HS-5 (cell line): ENCODE measurements around the gene LRRIQ4.

ENCODE experiments used
- DNase-seq: peaks from one replicate; pipeline ENCODE4 v3.0.0-alpha.2; 2012; ENCODE audit warnings: low read depth

LRRIQ4 gene

GRCh38 chr3:169812332-169813235 lies at the start of gene LRRIQ4, which contains the start of gene LRRC34:
Gene LRRIQ4 (plus strand): TSS chr3:169812870. CDS start chr3:169821922, 9,052 bp downstream.
Gene LRRC34 (minus strand): TSS chr3:169812904. CDS start chr3:169812548, 356 bp downstream.
- peak; percentile 74 for DNase-seq

GRCh38 chr3:169764312-169764881 lies 48.3 kb upstream of the LRRIQ4 start:
- DNase-seq = no peak

DNA sequence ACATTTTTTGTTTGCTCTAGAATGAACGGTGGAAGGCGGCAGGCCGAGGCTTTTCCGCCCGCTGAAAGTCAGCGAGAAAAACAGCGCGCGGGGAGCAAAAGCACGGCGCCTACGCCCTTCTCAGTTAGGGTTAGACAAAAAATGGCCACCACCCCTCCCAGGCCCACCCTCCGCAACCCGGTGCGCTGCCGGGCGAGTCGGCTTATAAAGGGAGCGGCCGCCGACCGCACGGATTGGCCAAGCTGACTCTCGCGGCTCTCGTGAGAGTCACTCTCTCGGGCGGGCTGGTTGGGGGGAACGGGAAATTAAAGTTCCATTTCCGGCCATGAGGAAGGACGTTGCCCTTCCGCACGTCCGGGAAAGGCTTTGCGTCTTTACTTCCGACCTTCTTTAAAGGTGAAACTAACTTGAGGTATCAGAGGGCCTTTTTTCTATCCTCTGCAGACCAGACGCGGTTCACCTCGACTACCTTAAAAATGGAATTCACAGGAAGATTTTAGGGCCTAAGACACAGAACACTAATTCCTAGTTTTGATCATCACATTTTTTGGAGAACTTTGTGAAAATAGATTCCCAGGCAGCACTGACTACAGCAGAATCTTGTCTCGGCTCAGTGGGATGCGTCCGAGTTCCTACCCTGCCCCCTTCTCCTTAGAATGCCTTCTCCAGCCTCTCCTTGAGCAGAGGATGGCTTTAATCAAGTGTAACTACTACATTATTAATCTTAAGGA lies 47.6 kb upstream of the LRRIQ4 start, which contains the start of gene TERC:
TSS of gene TERC (minus strand) at position 179 of the 731 bp plus-strand sequence.
- peak; percentile 88 for DNase-seq

- DNase-seq = no peak
Measured at GRCh38 chr3:169769287-169770181, 43.1 kb upstream of the LRRIQ4 start, which contains the start of gene ACTRT3. Gene ACTRT3 (minus strand): TSS chr3:169769561. CDS start chr3:169769520, 41 bp downstream.

GRCh38 chr3:169771497-169772304 lies 41.0 kb upstream of the LRRIQ4 start:
- DNase-seq = peak; percentile 86

- peak; percentile 81 for DNase-seq
Measured at GRCh38 chr3:169772305-169772896, 40.3 kb upstream of the LRRIQ4 start.

DNA sequence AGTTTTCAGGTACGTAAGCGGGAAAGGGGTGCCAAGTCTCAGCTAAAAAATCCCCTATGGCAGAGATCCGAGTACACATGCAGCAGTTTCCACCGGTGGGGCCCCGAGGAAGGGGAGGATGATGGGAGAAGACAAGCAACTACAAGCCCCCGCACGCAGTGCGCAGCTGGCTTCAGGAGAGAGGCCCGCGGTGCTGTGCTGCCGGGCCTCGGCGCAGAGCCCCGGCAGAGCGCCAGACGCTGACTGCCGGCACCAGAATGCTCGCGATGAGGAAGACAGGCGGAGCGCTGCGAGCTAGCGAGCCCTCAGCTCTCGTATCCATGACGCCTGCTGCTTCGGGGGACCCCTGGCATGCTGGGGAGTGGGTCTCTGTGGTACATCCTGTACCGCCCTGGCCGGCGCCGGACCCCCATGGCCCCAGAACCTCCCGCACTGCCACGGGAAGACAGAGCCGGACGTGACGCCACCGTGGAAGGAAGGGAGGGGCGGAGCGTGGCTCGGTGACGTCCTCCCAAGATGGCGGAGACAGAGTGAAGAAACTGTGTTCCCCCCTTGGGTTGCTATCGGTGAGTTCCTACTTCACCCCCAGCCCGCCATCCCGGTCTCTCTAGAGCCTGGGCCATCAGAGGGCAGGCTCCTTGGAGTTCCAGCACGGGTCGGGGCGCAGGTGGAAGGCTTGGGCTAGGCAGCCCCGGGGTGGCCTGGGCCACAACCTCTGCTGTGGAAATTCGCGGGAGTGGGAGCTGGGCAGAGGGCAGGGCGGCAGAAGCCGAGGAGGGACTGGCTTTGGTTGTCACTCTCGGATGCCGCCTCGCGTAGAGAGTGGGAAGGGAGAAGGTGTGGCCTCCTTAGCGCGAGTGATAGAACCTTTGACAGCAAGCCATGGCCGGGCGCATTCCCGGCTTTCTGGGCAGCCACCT lies 39.5 kb upstream of the LRRIQ4 start, which contains the start of gene MYNN:
TSS of gene MYNN (plus strand) at position 500 of the 920 bp plus-strand sequence. CDS start 900 bp downstream, outside the sequence.
- peak; percentile 74 for DNase-seq

DNA sequence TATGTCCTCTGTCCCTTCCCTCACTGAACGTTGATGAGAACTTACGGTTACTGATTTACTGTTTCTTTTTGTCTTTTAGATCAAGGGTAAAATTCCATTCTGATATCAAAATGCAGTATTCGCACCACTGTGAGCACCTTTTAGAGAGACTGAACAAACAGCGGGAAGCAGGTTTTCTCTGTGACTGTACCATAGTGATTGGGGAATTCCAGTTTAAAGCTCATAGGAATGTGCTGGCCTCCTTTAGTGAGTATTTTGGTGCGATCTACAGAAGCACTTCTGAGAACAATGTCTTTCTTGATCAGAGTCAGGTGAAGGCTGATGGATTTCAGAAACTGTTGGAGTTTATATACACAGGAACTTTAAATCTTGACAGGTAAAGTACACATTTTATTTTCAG lies 38.5 kb upstream of the LRRIQ4 start:
- DNase-seq = no peak

GRCh38 chr3:169777822-169778221 lies 34.8 kb upstream of the LRRIQ4 start:
- DNase-seq = no peak

GRCh38 chr3:169780742-169781141 lies 31.9 kb upstream of the LRRIQ4 start:
- no peak for DNase-seq

DNA sequence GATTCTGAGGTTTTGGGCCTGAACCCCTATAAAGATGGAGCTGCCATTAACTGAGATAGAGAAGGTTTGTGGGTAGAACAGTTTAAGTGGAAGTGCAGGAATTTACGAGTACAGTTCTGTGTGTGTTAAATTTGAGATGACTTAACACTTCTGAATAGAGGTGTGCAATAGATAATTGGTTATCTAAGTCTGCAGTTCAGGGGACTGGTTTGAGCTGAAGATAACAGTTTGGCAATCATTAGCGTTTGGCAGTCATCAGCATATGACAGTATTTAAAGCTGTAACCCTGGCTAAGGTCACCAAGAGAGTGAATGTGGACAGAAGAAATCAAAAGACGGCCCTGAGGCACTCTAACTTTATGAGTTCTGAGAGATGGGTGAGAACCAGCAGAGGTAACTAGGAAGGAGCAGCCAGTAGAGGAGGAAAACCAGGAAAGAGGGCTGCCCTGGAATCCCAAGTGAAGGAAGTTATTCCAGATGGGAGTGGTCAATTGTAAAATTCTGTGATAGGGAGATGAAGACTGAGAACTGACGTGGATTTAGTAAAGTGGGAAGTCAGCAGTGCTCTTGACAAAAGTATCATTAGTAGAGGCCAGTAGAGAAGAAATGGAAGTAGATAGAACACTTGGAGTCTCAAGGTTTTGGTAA lies 31.3 kb upstream of the LRRIQ4 start:
- DNase-seq = no peak

- DNase-seq = no peak
Measured at GRCh38 chr3:169787120-169787519, 25.6 kb upstream of the LRRIQ4 start.

GRCh38 chr3:169787791-169788190 lies 24.9 kb upstream of the LRRIQ4 start:
- DNase-seq = no peak

GRCh38 chr3:169790219-169790618 lies 22.5 kb upstream of the LRRIQ4 start:
- DNase-seq = no peak

DNA sequence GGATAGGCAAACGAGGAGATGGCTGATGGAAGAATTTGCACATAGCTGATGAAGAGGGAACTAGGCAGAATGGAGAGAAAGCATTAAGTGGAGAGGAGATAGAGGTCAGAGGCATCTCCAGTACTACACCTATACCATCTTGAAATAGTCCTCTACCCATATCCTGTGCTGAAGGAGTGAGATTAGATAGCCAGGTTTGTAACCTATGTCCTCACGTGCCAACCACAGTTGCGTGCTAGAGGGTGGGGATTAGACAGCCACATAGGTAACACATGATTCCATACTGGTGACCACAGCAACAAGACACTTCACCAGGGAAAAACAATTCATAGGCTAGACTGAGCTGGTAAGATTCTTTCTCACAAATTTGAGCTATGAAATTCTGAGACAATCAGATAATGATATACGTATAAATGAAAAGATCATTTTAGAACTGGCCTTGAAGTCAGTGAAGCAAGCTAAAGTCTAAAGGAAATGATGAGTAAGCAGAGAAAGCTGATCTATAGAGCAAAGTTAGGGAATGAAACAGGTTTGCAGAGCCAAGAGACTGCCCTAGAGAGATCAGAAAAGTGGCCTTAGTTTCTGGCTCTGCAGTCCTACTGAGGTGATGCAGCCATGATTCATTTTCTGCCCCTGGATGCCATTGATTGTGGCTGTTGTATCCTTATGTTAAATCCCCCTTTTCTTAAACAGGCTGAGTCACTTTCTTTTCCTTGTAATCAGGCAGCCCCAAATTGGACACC lies 21.8 kb upstream of the LRRIQ4 start:
- DNase-seq = peak; percentile 30

- no peak for DNase-seq
Measured at GRCh38 chr3:169792359-169792758, 20.3 kb upstream of the LRRIQ4 start.

DNA sequence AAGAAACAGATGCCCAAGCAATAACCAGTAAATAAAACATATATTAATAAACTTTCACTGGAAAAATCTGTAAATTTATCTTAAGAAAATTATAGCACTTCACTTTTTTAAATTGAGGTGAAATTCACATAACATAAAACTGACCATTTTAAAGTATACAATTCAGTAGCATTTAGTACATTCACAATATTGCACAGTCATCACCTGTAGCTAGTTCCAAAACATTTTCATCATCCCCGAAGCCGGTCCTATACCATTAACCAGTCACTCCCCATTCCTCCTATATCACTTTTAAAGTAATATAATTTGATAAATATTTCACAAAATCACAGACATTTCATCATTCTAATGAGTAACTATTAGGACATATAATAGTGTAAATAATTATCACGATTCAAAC lies 8.0 kb upstream of the LRRIQ4 start:
- DNase-seq = no peak
